Ovary (tissue), 9 donors: ENCODE data around the gene CMIP. TPM values are rescaled to one million over a fixed set of nuclear protein-coding genes. Genes with fewer than 3 reads are reported as not detected.
A peak's percentile ranks its signal among the peaks of the same experiment; 100 is the strongest.

Experiments used
- DNase-seq, 5 donors: peaks; one replicate each; pipeline ENCODE4 v3.0.0-alpha.2; 2019 to 2020
- H3K27ac ChIP-seq, 2 donors: fragments of 200-600 bp; one replicate each; pipeline versions ENCODE4 v1.5.1 to v1.8.0; 2019 to 2022
- H3K27me3 ChIP-seq: fragments of 200-600 bp; one replicate; pipeline ENCODE4 v1.8.0; 2022
- H3K36me3 ChIP-seq: fragments of 200-600 bp; sonication (generic); one replicate; pipeline ENCODE4 v1.5.1; 2019
- H3K4me1 ChIP-seq: one replicate; pipeline ENCODE4 v1.8.1; 2013; ENCODE audit warnings: mild to moderate bottlenecking, moderate library complexity; ENCODE audit not compliant: insufficient read depth
- H3K4me3 ChIP-seq: fragments of 200-600 bp; sonication (generic); one replicate; pipeline ENCODE4 v1.5.1; 2017
- H3K9me3 ChIP-seq, 2 donors: fragments of 200-600 bp in 1 of 2; sonication (generic) in 1 of 2; one replicate each; pipeline versions ENCODE4 v1.5.1 to v1.8.1; 2013 to 2019; ENCODE audit warnings: mild to moderate bottlenecking in 1 of 2, moderate library complexity in 1 of 2
- EP300 ChIP-seq: sonication (generic); formaldehyde crosslinking; IDR thresholded peaks from one replicate; pipeline ENCODE4 v1.6.1; 2017; ENCODE audit warnings: antibody characterized with exemption
- POLR2A ChIP-seq: fragments of 450-650 bp; IDR thresholded peaks from one replicate; pipeline ENCODE4 v1.6.1; 2017; ENCODE audit warnings: antibody characterized with exemption, mild to moderate bottlenecking, moderate library complexity
- WGBS, 3 donors: extraction: QIAGEN DNeasy Blood & Tissue Kit in 1 of 3; methylation state at CpG; one replicate each; pipeline versions ENCODE4 v1.1.5 to v1.1.7; 2013 to 2017; 5-methylcytosine and 5-hydroxymethylcytosine counted together
- intact Hi-C, 4 donors: fragments of 100-400 bp; cut with DNase I; formaldehyde crosslinking; loops; one replicate each; pipeline versions ENCODE4 v1.11.0 to v1.15.1; 2022 to 2023
- polyA plus RNA-seq, 2 donors: library from polyadenylated mRNA; stranded (reverse); fragments of 200-250 nt in 1 of 2; fragments of 350-450 nt in 1 of 2; fragmentation: Illumina TruSeq in 1 of 2; extraction: RNeasy Lipid Tissue Mini Kit (QIAGEN cat#74804) in 1 of 2; gene quantifications; one replicate each; pipeline ENCODE4 v1.2.3, GENCODE V29; 2013 to 2014
- total RNA-seq, 7 donors: library from RNA; depleted of rRNA in 2 of 7; stranded (reverse); fragments of >200 nt in 2 of 7; fragmentation: NEBNext Ultra II Directional in 3 of 7; extraction: Animal tissue kit (Norgen Biotek cat#: 25700) in 3 of 7; gene quantifications; one replicate each; pipeline versions ENCODE4 v1.1.0 to v1.2.4, GENCODE V29; 2016 to 2023
- TF ChIP-seq, protein P1 (sequence below), 3 donors: fragments of 450-650 bp in 2 of 3; fragments of 200-600 bp in 1 of 3; IDR thresholded peaks; one replicate each; pipeline versions ENCODE4 v1.5.1 to v1.8.0; 2016 to 2022; ENCODE audit warnings: antibody characterized with exemption in 3 of 3, mild to moderate bottlenecking in 1 of 3
- donor health status: DM: no; HTN: no; CAD: no; lungs with moderate emphysema.
- donor health status: DM: no; HTN: no; CAD: no.
- donor health status: Bipolar disorder and iron deficiency.
- donor health status: DM: yes; HTN: yes; CAD: no.
- donor health status: DM: no; HTN: no; CAD: no.
- donor health status: DM: yes; HTN: yes; CAD: no.

CMIP gene
- total and polyA plus RNA-seq, 9 donors, result 19.4 to 68.2 (median 38.7) TPM

DNA sequence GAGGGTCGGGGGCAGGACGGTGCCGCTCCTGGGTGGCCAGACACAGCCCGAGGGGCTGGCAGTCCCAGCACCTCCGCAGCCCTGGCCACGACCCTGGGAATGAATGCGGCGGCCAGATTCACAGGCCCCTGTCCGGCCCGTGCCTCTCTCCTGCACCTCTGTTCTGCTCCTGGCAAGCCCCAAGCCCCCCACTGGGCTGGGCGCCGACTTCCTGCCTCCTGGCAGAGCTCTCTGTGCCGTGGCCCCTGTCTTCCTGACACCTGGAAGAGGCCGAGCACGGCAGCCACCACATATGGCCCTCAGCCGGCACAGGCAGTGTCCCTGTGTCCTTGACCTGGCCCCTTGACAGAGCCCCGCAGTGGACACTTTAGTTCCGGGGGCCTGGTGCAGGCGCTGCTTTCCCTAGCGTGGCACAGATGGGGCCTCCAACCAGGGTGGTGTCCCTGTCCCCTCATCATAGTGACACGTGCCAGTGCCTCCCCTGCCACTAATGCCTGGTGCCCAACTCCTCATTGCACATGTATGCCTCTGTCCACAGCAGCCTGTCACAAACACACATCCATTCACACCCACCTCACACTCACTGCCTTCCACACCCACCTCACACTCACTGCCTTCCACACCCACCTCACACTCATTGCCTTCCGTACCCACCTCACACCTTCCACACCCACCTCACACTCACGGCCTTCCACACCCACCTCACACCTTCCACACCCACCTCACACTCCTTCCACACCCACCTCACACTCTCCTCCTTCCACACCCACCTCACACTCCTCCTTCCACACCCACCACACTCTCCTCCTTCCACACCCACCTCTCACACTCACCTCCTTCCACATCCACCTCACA is 223.9 kb downstream of the CMIP start:
- H3K9me3 ChIP-seq, result no peaks in the 10 kb centered on the region
- WGBS, 3 donors, result 64 to 72% (median 67%) methylated on average over 23 of the region's 23 CpGs
- DNase-seq, result peak in 3 of 5 donors; percentile 46 to 62 (median 52)
- no peak overlapping the region for H3K4me3 ChIP-seq
- peaks cover 8% of the 10 kb centered on the region for H3K4me1 ChIP-seq
- no peaks in the 10 kb centered on the region for H3K27me3 ChIP-seq
- no peaks in the 10 kb centered on the region for H3K36me3 ChIP-seq
- intact Hi-C loops, result no loop called here
- peak overlapping the region in 1 of 2 donors; percentile 53 for H3K27ac ChIP-seq
- TF ChIP-seq, protein P1, sequence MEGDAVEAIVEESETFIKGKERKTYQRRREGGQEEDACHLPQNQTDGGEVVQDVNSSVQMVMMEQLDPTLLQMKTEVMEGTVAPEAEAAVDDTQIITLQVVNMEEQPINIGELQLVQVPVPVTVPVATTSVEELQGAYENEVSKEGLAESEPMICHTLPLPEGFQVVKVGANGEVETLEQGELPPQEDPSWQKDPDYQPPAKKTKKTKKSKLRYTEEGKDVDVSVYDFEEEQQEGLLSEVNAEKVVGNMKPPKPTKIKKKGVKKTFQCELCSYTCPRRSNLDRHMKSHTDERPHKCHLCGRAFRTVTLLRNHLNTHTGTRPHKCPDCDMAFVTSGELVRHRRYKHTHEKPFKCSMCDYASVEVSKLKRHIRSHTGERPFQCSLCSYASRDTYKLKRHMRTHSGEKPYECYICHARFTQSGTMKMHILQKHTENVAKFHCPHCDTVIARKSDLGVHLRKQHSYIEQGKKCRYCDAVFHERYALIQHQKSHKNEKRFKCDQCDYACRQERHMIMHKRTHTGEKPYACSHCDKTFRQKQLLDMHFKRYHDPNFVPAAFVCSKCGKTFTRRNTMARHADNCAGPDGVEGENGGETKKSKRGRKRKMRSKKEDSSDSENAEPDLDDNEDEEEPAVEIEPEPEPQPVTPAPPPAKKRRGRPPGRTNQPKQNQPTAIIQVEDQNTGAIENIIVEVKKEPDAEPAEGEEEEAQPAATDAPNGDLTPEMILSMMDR (IDR thresholded peaks at IDR 0.05), result no peak
- TF ChIP-seq POLR2A (no peak), EP300 (no peak)

DNA sequence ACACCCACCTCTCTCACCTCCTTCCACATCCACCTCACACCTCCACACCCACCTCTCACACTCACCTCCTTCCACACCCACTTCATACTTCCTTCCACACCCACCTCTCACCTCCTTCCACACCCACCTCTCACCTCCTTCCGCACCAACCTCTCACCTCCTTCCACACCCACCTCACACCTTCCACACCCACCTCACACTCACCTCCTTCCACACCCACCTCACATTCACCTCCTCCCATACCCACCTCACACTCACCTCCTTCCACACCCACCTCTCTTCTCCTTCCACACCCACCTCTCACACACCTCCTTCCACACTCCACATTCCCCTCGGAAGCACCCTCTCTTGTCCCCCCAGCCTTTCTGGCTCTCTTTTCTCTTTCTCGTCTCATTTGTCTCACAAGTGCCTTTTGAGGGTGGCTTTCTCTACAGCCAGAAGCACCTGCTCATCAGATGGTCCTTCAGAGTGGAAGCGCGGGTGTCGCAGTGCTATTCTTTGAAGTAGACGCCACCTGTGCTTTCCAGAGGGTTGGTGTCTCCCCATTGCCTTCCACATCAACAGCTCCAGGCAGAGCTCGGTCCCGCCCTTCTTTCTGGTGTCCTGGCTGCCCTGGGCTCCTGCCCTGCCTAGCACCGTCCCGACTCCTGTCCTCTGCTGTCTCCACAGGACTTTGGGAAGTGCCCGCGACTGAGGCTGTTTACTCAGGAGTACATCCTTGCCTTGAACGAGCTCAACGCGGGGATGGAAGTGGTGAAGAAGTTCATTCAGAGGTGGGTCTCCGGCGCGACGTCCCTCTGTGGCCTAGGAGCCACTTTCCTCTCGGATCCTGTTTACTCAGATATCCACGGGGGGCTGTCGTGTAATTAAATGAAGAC is 225.1 kb downstream of the CMIP start:
- no peaks in the 10 kb centered on the region for H3K27me3 ChIP-seq
- DNase-seq, result no peak
- peaks cover 8% of the 10 kb centered on the region for H3K4me1 ChIP-seq
- intact Hi-C loops, result no loop called here
- 91 to 93% (median 91%) methylated on average over 23 of the region's 23 CpGs for WGBS, 3 donors
- TF ChIP-seq, protein P1 (IDR thresholded peaks at IDR 0.05), result no peak
- TF ChIP-seq EP300 (no peak), POLR2A (no peak)
- no peaks in the 10 kb centered on the region for H3K9me3 ChIP-seq
- no peak overlapping the region for H3K27ac ChIP-seq
- H3K4me3 ChIP-seq, result no peak overlapping the region
- H3K36me3 ChIP-seq, result no peaks in the 10 kb centered on the region

DNA sequence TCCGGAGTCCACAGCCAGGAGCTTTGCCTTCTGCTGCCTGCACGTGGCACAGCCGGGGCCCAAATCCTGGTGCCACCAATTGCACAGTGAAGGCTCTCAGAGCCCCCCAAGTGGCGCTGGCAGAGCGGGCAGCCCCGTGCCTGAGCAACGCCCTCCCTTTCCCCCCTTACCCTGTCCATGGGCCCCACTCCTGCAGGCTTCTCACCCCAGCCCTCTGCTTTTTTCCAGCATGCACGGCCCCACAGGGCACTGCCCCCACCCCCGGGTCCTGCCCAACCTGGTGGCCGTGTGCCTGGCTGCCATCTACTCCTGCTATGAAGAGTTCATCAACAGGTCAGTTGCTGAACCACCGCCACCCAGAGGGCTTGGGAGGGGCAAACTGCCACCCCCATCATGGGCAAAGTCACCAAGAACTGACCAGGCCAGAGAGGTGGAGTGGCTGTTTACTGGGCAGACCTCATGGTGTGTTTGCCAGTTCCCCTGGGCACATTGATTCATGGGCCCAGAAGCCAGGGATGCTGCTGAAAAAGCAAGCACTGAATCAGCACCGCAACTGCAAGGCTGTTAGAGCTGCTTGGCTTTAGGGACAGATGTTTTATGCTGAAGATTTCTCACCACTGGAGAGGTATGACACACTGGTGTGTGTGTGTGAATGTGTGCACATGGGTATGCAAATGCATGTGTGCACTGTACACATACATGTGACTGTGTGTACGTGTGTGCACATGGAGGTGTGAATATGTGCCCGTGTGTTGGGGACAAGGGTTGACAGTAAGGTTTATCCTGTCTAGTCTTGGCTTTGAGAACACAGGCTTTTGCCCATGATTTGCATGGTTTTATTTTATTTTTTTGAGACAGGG is 227.4 kb downstream of the CMIP start:
- H3K9me3 ChIP-seq, result no peaks in the 10 kb centered on the region
- H3K27ac ChIP-seq, result no peak overlapping the region
- no peaks in the 10 kb centered on the region for H3K27me3 ChIP-seq
- 86 to 87% (median 87%) methylated on average over 13 to 14 of the region's 14 CpGs for WGBS, 3 donors
- no peaks in the 10 kb centered on the region for H3K36me3 ChIP-seq
- intact Hi-C loops, result no loop called here
- H3K4me1 ChIP-seq, result peaks cover 15% of the 10 kb centered on the region
- no peak for DNase-seq
- H3K4me3 ChIP-seq, result no peak overlapping the region
- TF ChIP-seq POLR2A, result no peak
- TF ChIP-seq, protein P1 (IDR thresholded peaks at IDR 0.05), result no peak
- TF ChIP-seq EP300, result no peak

DNA sequence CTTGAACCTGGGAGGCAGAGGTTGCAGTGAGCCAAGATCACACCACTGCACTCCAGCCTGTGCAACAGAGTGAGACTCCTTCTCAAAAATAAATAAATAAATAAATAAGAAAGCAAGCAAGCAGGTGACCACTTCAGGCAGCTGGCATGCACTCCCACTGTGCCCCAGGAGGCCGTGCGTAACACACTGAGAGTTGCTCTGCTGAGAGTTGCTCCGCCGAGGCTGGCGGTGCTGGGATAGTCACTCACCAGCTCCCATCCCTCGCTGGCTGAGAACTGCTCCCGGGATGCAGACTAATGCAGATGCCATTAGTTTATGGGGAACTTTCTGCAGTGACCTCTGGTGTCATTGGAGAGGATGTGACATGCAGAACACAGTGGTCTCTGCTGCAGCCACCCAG is 228.8 kb downstream of the CMIP start:
- DNase-seq, result no peak
- Histone ChIP-seq H3K4me1 (peaks cover 18% of the 10 kb centered on the region), H3K36me3 (no peaks in the 10 kb centered on the region), H3K27ac (no peak overlapping the region), H3K4me3 (no peak overlapping the region), H3K27me3 (no peaks in the 10 kb centered on the region), H3K9me3 (no peaks in the 10 kb centered on the region)
- intact Hi-C loops, result no loop called here
- TF ChIP-seq EP300 (no peak), POLR2A (no peak)
- TF ChIP-seq, protein P1 (IDR thresholded peaks at IDR 0.05), result no peak
- WGBS, 3 donors, result 90 to 92% (median 91%) methylated on average over 7 of the region's 7 CpGs
